ENCODE results near the gene NPTXR. TPM values are rescaled to one million over a fixed set of nuclear protein-coding genes. Genes with fewer than 3 reads are reported as not detected.

The NPTXR gene
- polyA plus RNA-seq, 3 donors: 0.04 TPM; not detected in 2

GRCh38 chr22:38861927-38862326, 18.1 kb upstream of the NPTXR start:
- H3K4me1 ChIP-seq (ENCODE audit: control insufficient read depth in 1 of 2, insufficient read depth in 2 of 2, low read length in 2 of 2): peaks cover 9 to 11% of the 10 kb centered on the region in 2 donors
- no peak overlapping the region for H3K27ac ChIP-seq (ENCODE audit: low read depth in 1 of 2, low read length in 2 of 2)
- TF ChIP-seq CTCF (IDR thresholded peaks at IDR 0.05): no peak
- H2AFZ ChIP-seq (ENCODE audit: insufficient read depth, low read depth, low read length, poor library complexity, severe bottlenecking): no peak overlapping the region
- H3K27me3 ChIP-seq (ENCODE audit: control insufficient read depth in 2 of 2, insufficient read depth in 2 of 2, low read length in 2 of 2): no peaks in the 10 kb centered on the region
- Mint-ChIP-seq H3K9me3 (no peaks in the 10 kb centered on the region), H3K4me1 (peaks cover 7% of the 10 kb centered on the region), H3K36me3 (peaks cover 10 to 19% of the 10 kb centered on the region in 2 donors), H3K27me3 (ENCODE audit: low read depth in 3 of 3) (peaks cover 0 to 8% (median 2%) of the 10 kb centered on the region in 3 donors), H3K4me3 (no peak overlapping the region), H3K27ac (no peak overlapping the region)
- H4K20me1 ChIP-seq (ENCODE audit: insufficient read depth, low read length): peaks cover 67% of the 10 kb centered on the region
- no peak overlapping the region for H3K9ac ChIP-seq (ENCODE audit: insufficient read depth, low read length, poor library complexity, severe bottlenecking)
- 83% methylated on average over 6 of the region's 12 CpGs for WGBS (ENCODE audit: insufficient coverage)
- no peaks in the 10 kb centered on the region for H3K9me3 ChIP-seq (replicated peaks in 1 of 2; ENCODE audit: control insufficient read depth in 1 of 2, insufficient read depth in 1 of 2, low read length in 2 of 2)
- no peaks in the 10 kb centered on the region for H3K79me2 ChIP-seq (ENCODE audit: insufficient read depth, low read length)
- H3K4me2 ChIP-seq (replicated peaks; ENCODE audit: extremely low read depth, low read length, poor library complexity, severe bottlenecking): no peak overlapping the region
- H3K36me3 ChIP-seq (replicated peaks in 1 of 2; ENCODE audit: control insufficient read depth in 1 of 2, insufficient read depth in 2 of 2, low read length in 2 of 2): peaks cover 13 to 26% of the 10 kb centered on the region in 2 donors
- intact Hi-C loops (cut with micrococcal nuclease): no loop called here
- no peak overlapping the region for H3K4me3 ChIP-seq (replicated peaks in 1 of 3; ENCODE audit: low read depth in 2 of 3, low read length in 3 of 3)
- DNase-seq: no peak

- Mint-ChIP-seq H3K36me3 (peaks cover 10 to 16% of the 10 kb centered on the region in 2 donors), H3K9me3 (peaks cover 0 to 2% (median 0%) of the 10 kb centered on the region in 7 donors), H3K4me1 (peaks cover 7% of the 10 kb centered on the region), H3K27ac (peak overlapping the region in 1 of 7 donors; percentile 23), H3K4me3 (no peak overlapping the region), H3K27me3 (ENCODE audit: low read depth in 3 of 3) (peaks cover 3 to 11% (median 4%) of the 10 kb centered on the region in 3 donors)
- WGBS (ENCODE audit: insufficient coverage): no CpG with 5 or more reads among the region's 13 CpGs
- H4K20me1 ChIP-seq (ENCODE audit: insufficient read depth, low read length): peaks cover 63% of the 10 kb centered on the region
- H3K79me2 ChIP-seq (ENCODE audit: insufficient read depth, low read length): no peaks in the 10 kb centered on the region
- DNase-seq: no peak
- H3K27me3 ChIP-seq (ENCODE audit: control insufficient read depth in 2 of 2, insufficient read depth in 2 of 2, low read length in 2 of 2): no peaks in the 10 kb centered on the region
- no peak overlapping the region for H2AFZ ChIP-seq (ENCODE audit: insufficient read depth, low read depth, low read length, poor library complexity, severe bottlenecking)
- peaks cover 9 to 11% of the 10 kb centered on the region in 2 donors for H3K4me1 ChIP-seq (ENCODE audit: control insufficient read depth in 1 of 2, insufficient read depth in 2 of 2, low read length in 2 of 2)
- H3K4me2 ChIP-seq (replicated peaks; ENCODE audit: extremely low read depth, low read length, poor library complexity, severe bottlenecking): no peak overlapping the region
- H3K27ac ChIP-seq (ENCODE audit: low read depth in 1 of 2, low read length in 2 of 2): no peak overlapping the region
- H3K9me3 ChIP-seq (replicated peaks in 1 of 2; ENCODE audit: control insufficient read depth in 1 of 2, insufficient read depth in 1 of 2, low read length in 2 of 2): no peaks in the 10 kb centered on the region
- intact Hi-C loops (cut with micrococcal nuclease): no loop called here
- no peak overlapping the region for H3K4me3 ChIP-seq (replicated peaks in 1 of 3; ENCODE audit: low read depth in 2 of 3, low read length in 3 of 3)
- TF ChIP-seq CTCF (IDR thresholded peaks at IDR 0.05): no peak
- peaks cover 12 to 22% of the 10 kb centered on the region in 2 donors for H3K36me3 ChIP-seq (replicated peaks in 1 of 2; ENCODE audit: control insufficient read depth in 1 of 2, insufficient read depth in 2 of 2, low read length in 2 of 2)
- H3K9ac ChIP-seq (ENCODE audit: insufficient read depth, low read length, poor library complexity, severe bottlenecking): no peak overlapping the region
Measured at GRCh38 chr22:38861170-38861876, 17.5 kb upstream of the NPTXR start.
